Measurements from ENCODE around the gene VPS50.

DNA sequence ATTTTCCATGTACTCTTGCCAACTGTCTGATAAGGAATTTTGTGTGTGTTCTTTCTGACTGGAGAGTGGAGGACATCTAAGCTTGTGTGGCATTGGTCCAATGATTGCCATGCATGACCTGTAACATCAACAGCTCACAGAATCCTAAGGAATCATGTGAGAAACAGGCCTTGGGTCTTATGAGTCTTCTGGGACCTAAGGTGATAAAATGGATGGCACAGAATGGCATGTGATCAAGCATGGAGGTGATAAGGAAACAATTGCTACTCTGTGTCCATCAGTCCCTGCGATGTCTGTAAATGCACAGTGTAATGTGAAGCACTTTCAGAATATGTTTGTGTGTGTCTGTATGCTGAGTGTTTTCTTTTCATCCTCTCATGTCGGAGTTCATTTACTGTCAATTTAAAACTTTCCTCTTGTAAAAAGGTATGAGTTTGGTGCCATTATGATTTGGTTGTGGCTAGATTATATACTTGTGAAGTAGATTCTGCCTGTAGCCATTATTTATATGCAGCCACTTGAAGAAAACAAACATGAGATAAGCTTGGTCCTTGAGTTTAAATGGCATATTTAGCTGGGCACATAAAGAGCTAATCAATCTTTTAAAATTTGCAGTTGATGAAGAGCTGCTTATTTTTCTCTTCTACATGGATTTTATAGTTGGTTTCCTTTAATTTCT, 127.5 kb downstream of the VPS50 start:
- TF ChIP-seq, protein P1, sequence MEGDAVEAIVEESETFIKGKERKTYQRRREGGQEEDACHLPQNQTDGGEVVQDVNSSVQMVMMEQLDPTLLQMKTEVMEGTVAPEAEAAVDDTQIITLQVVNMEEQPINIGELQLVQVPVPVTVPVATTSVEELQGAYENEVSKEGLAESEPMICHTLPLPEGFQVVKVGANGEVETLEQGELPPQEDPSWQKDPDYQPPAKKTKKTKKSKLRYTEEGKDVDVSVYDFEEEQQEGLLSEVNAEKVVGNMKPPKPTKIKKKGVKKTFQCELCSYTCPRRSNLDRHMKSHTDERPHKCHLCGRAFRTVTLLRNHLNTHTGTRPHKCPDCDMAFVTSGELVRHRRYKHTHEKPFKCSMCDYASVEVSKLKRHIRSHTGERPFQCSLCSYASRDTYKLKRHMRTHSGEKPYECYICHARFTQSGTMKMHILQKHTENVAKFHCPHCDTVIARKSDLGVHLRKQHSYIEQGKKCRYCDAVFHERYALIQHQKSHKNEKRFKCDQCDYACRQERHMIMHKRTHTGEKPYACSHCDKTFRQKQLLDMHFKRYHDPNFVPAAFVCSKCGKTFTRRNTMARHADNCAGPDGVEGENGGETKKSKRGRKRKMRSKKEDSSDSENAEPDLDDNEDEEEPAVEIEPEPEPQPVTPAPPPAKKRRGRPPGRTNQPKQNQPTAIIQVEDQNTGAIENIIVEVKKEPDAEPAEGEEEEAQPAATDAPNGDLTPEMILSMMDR (IDR thresholded peaks at IDR 0.05): no peak
- TF ChIP-seq POLR2A (IDR thresholded peaks at IDR 0.05) (no peak), POLR2AphosphoS5 (IDR thresholded peaks at IDR 0.05) (no peak), EP300 (IDR thresholded peaks at IDR 0.05) (no peak)
